OCI-LY7 (cell line): ENCODE data around the gene CNTNAP4. TPM values are rescaled to one million over a fixed set of nuclear protein-coding genes. Genes with fewer than 3 reads are reported as not detected.

Experiments
- BruUV-seq: library from RNA; stranded (reverse); fragments of 400-500 nt; replicated peaks from 2 replicates; lab custom pipeline; 2021; lab: Mats Ljungman, UMichigan
- CTCF ChIA-PET: fragments of 300-600 bp; sonication (Branson Sonifier 250); formaldehyde crosslinking; loops from one replicate; lab custom pipeline; 2022; ENCODE audit warnings: antibody characterized with exemption; ENCODE audit not compliant: unreplicated experiment; lab: Charles Lee
- POLR2A ChIA-PET: fragments of 300-600 bp; sonication (Branson Sonifier 250); formaldehyde crosslinking; loops from one replicate; lab custom pipeline; 2022; ENCODE audit warnings: antibody characterized with exemption; lab: Charles Lee
- DNase-seq: peaks from one replicate; pipeline ENCODE4 v3.0.0-alpha.2; 2015; ENCODE audit warnings: low spot score
- H2AFZ ChIP-seq: fragments of 200-600 bp; sonication (generic), shearing (Covaris generic); 2 replicates; pipeline ENCODE4 v1.6.1; 2014; ENCODE audit warnings: mild to moderate bottlenecking, antibody characterized with exemption, low read length, moderate library complexity
- H3K27ac ChIP-seq: fragments of 200-600 bp; sonication (generic); 2 replicates; pipeline ENCODE4 v1.5.1; 2014; ENCODE audit warnings: mixed run types, low read depth, mild to moderate bottlenecking, moderate library complexity, low read length, inconsistent platforms; ENCODE audit not compliant: poor library complexity, severe bottlenecking
- H3K36me3 ChIP-seq: fragments of 200-600 bp; sonication (generic); 2 replicates; pipeline ENCODE4 v1.6.1; 2014; ENCODE audit warnings: mild to moderate bottlenecking, antibody characterized with exemption, low read length, moderate library complexity, mixed read lengths; ENCODE audit not compliant: insufficient read depth
- H3K4me1 ChIP-seq: fragments of 200-600 bp; sonication (generic); 2 replicates; pipeline ENCODE4 v1.5.1; 2014; ENCODE audit warnings: mild to moderate bottlenecking, low read length; ENCODE audit not compliant: insufficient read depth, poor library complexity, severe bottlenecking
- H3K4me2 ChIP-seq: fragments of 200-600 bp; sonication (generic); 2 replicates; pipeline ENCODE4 v1.6.1; 2014; ENCODE audit warnings: mild to moderate bottlenecking, low read length
- H3K4me3 ChIP-seq: fragments of 200-600 bp; sonication (generic); 2 replicates; pipeline ENCODE4 v1.5.1; 2014; ENCODE audit warnings: mild to moderate bottlenecking, low read depth, low read length; ENCODE audit not compliant: poor library complexity, severe bottlenecking
- H3K79me2 ChIP-seq: fragments of 200-600 bp; sonication (generic); 2 replicates; pipeline ENCODE4 v1.6.1; 2016; ENCODE audit warnings: low read depth, mild to moderate bottlenecking, low read length, moderate library complexity, mixed read lengths; ENCODE audit not compliant: insufficient read depth
- H3K9me2 ChIP-seq: fragments of 200-600 bp; sonication (generic); 2 replicates; pipeline ENCODE4 v1.6.1; 2016; ENCODE audit warnings: mild to moderate bottlenecking, low read length, mixed read lengths; ENCODE audit not compliant: insufficient read depth
- H3K9me3 ChIP-seq: fragments of 200-600 bp; sonication (generic); 2 replicates; pipeline ENCODE4 v1.6.1; 2014; ENCODE audit warnings: mild to moderate bottlenecking, mixed run types, low read length, mixed read lengths
- H4K20me1 ChIP-seq: fragments of 200-600 bp; sonication (generic); 2 replicates; pipeline ENCODE4 v1.6.1; 2014; ENCODE audit warnings: mild to moderate bottlenecking, antibody characterized with exemption, low read length, moderate library complexity, mixed read lengths; ENCODE audit not compliant: insufficient read depth
- EZH2phosphoT487 ChIP-seq: fragments of 200-600 bp; sonication (generic); IDR thresholded peaks from 2 replicates; pipeline ENCODE4 v1.6.1; 2018; ENCODE audit warnings: low read depth, borderline replicate concordance, mild to moderate bottlenecking, mixed run types, antibody characterized with exemption, low read length, moderate library complexity, mixed read lengths
- intact Hi-C: fragments of 100-400 bp; cut with micrococcal nuclease; formaldehyde crosslinking; loops from one replicate; pipeline ENCODE4 v1.10.0; 2022; ENCODE audit not compliant: unreplicated experiment
- total RNA-seq, 2 experiments: library from RNA; depleted of rRNA in 1 of 2; stranded (reverse); fragments of >200 nt in 1 of 2; shearing (Covaris generic) in 1 of 2; gene quantifications; 2 replicates each; pipeline ENCODE4 v1.2.3, GENCODE V29; 2014 to 2022
- TF ChIP-seq, protein P1 (sequence below): fragments of 200-600 bp; sonication (generic); conservative IDR thresholded peaks from 2 replicates; pipeline ENCODE4 v1.5.1; 2014; ENCODE audit warnings: mild to moderate bottlenecking, antibody characterized with exemption, low read length, moderate library complexity, mixed read lengths

The CNTNAP4 gene
- total RNA-seq, 2 experiments from 2014 or later = not detected

DNA sequence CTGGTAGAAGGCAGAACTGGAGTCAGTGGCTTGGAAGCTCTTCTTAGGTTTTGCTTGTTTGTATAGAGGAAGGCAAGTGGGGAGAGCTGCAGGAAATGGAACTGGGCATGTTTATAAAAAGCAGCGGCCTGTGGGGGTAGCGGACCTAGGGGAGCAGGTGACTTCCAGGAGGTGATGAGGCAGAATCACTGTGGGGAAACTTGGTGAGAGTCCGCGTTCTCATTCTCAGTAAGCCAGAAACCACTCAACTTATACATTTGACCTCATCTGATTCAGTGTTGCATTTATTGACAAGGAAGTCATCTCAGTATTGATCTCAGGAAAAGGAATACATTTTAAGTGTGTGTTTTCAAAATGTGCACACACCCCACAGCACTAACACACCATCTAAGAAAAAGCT is 299.8 kb downstream of the CNTNAP4 start:
- intact Hi-C loops = no loop called here
- Histone ChIP-seq H3K27ac (no peak overlapping the region), H2AFZ (no peak overlapping the region), H3K4me2 (no peak overlapping the region), H3K9me3 (no peaks in the 10 kb centered on the region), H3K79me2 (no peaks in the 10 kb centered on the region), H4K20me1 (no peaks in the 10 kb centered on the region), H3K4me3 (no peak overlapping the region), H3K36me3 (no peaks in the 10 kb centered on the region), H3K9me2 (no peaks in the 10 kb centered on the region), H3K4me1 (no peaks in the 10 kb centered on the region)
- BruUV-seq = no TSS peak
- TF ChIP-seq, protein P1, sequence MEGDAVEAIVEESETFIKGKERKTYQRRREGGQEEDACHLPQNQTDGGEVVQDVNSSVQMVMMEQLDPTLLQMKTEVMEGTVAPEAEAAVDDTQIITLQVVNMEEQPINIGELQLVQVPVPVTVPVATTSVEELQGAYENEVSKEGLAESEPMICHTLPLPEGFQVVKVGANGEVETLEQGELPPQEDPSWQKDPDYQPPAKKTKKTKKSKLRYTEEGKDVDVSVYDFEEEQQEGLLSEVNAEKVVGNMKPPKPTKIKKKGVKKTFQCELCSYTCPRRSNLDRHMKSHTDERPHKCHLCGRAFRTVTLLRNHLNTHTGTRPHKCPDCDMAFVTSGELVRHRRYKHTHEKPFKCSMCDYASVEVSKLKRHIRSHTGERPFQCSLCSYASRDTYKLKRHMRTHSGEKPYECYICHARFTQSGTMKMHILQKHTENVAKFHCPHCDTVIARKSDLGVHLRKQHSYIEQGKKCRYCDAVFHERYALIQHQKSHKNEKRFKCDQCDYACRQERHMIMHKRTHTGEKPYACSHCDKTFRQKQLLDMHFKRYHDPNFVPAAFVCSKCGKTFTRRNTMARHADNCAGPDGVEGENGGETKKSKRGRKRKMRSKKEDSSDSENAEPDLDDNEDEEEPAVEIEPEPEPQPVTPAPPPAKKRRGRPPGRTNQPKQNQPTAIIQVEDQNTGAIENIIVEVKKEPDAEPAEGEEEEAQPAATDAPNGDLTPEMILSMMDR = no peak
- no peak for TF ChIP-seq EZH2phosphoT487
- CTCF ChIA-PET = no interaction called here
- no peak for DNase-seq
- POLR2A ChIA-PET = no interaction called here

- Histone ChIP-seq H4K20me1 (no peaks in the 10 kb centered on the region), H3K9me3 (no peaks in the 10 kb centered on the region), H3K4me2 (no peak overlapping the region), H2AFZ (no peak overlapping the region), H3K27ac (no peak overlapping the region), H3K79me2 (no peaks in the 10 kb centered on the region), H3K4me1 (no peaks in the 10 kb centered on the region), H3K4me3 (no peak overlapping the region), H3K9me2 (no peaks in the 10 kb centered on the region), H3K36me3 (no peaks in the 10 kb centered on the region)
- ChIA-PET CTCF (no interaction called here), POLR2A (no interaction called here)
- no peak for TF ChIP-seq EZH2phosphoT487
- TF ChIP-seq, protein P1 = no peak
- intact Hi-C loops = no loop called here
- BruUV-seq = no TSS peak
- no peak for DNase-seq
Observed at GRCh38 chr16:76579277-76579922, 302.2 kb downstream of the CNTNAP4 start.

GRCh38 chr16:76583466-76583865 is 306.3 kb downstream of the CNTNAP4 start:
- DNase-seq = no peak
- ChIA-PET POLR2A (interaction anchor here (0.6 kb wide), 1 partner anchor 238 kb away, joined by 3 read pairs; no protein-coding TSS in a partner anchor), CTCF (no interaction called here)
- no peak overlapping the region for H2AFZ ChIP-seq
- H4K20me1 ChIP-seq = no peaks in the 10 kb centered on the region
- H3K36me3 ChIP-seq = no peaks in the 10 kb centered on the region
- no peaks in the 10 kb centered on the region for H3K4me1 ChIP-seq
- H3K9me3 ChIP-seq = no peaks in the 10 kb centered on the region
- no peaks in the 10 kb centered on the region for H3K9me2 ChIP-seq
- no TSS peak for BruUV-seq
- TF ChIP-seq EZH2phosphoT487 = no peak
- TF ChIP-seq, protein P1 = no peak
- no peak overlapping the region for H3K4me2 ChIP-seq
- no peaks in the 10 kb centered on the region for H3K79me2 ChIP-seq
- no peak overlapping the region for H3K4me3 ChIP-seq
- intact Hi-C loops = no loop called here
- H3K27ac ChIP-seq = no peak overlapping the region
